GM18861 (cell line): ENCODE results near the gene NPRL2.

ENCODE experiments used
- ATAC-seq: cut with Tn5 transposase; IDR thresholded peaks from one replicate; pipeline ENCODE4 v1.9.1; 2021; ENCODE audit not compliant: unreplicated experiment

Gene NPRL2

DNA sequence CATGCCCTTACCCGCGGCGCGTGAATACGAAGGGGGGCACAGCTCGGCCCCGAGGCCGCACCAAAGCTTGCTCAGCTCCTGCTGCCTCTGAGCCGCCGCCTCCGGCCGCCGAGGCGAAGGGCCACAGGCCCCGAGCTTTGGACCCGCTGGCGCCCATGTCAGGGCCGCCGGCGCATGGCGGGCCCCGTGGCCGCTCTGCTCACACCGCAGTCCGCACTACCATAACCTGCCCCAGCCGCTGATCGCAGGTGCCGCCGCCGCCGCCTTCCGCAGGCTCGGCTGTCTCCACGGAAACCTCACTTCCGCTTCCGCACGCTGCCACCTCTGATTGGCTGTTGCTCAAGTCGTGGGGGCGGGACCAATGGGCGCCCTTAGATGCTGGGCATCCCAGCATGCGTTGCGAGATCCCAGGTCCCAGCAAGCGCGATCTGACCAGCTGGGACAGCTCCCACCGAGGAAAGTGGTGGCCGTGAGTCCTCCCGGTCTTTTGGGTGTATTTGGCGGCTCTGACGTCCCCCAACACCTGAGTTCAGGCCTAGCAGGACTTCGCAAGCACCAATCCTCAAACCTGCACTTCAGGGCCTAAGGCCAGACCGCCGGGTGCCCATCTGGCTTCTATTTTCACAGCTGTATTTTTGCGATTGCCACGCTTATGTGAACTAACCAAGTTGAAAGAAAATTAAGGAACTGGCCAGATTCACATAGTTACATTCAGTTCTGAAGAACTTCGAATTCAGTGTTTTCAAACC is 22.5 kb downstream of the NPRL2 start, which contains the start of gene TUSC2:
Gene TUSC2 (minus strand): TSS at position 281 of the 749 bp plus-strand sequence. CDS start 124 bp downstream, at position 157.
- ATAC-seq = peak; percentile 80

DNA sequence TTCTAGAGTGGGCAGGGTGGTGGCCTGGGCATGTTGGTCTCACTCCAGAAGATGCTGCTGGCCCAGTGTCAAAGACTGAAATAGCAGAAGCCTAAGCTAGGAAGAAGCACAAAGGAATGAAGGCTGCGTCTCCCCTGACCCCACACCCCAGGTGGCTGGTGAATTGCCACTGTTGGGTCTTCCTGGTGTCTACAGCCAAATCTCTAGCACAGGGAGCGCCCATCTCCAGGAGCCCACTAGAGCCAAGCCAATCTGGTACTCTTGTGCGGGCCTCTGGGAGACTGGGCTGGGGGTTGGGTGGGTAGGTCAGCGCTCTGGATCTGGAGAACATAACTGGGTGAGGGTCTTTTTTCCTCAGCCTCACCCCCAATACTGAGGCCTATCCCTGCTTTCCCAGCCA is 23.4 kb downstream of the NPRL2 start:
- no peak for ATAC-seq

DNA sequence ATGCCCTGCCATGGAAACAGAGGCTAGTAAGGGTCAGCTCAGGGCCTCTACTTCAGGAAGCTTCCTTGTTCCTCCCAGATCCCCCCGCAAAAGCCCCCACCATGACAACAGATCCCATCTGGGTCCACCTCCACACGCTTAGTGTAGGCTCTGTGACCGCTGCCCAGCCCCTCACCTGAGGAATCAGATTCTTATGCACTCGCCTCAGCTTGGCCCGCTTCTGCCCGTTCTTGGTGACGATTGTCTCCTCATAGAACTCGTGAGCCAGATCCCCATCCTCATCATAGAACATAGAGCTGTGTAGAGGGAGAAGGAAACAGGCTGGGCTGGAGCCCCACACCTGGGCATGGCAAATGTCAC is 24.4 kb downstream of the NPRL2 start:
- ATAC-seq = no peak

DNA sequence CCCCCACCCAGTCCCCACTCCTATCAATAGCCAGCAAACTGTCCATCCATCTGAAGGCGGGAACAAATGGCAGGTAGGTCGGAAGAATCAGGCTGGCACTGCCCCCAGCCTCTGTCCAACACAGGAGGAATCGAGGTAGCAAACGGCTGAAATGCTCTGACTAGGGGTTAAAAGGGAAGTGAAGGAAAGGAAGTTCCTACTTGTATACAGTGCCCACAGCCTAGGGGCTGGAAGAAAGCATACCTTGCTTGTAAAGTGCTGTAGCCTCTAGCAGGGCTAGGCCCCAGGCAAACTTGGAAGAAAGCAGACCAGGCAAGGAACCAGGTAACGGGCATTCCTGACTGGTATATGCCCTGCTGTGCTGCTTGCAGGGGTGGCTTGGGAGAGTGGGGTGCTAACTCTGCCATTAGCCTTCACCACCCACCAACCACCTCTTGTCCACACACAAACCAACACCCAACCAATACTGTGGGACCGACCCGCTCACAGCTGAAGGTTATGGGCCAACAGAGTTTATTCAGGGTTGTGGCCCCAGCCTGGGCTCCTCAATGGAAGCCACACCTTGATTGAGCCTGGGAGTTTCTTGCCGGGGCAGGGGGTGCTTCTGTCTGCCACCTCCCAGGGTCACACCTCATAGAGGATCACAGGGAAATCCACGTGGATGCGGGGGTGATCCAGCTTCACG is 24.9 kb downstream of the NPRL2 start:
- ATAC-seq = no peak

DNA sequence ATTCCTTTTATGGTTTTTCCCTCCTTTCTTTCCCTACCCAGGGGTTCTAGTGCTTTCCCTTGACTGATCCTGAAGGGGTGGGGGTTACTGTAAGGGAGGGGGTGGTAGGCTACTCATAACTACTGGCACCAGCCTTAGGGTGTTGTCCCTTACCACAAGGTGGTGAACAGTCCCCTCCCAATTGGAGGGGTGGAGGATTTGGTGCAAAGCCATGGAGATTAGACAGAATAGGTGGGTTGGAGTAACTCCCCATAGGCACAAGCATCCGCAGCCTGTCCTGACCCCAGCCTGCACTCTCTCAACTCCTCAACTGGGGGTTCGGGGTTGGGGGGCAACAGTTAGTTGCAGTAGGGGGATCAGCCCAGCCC is 25.5 kb downstream of the NPRL2 start:
- ATAC-seq = no peak

GRCh38 chr3:50324351-50325112 is 26.0 kb downstream of the NPRL2 start:
- ATAC-seq = no peak

DNA sequence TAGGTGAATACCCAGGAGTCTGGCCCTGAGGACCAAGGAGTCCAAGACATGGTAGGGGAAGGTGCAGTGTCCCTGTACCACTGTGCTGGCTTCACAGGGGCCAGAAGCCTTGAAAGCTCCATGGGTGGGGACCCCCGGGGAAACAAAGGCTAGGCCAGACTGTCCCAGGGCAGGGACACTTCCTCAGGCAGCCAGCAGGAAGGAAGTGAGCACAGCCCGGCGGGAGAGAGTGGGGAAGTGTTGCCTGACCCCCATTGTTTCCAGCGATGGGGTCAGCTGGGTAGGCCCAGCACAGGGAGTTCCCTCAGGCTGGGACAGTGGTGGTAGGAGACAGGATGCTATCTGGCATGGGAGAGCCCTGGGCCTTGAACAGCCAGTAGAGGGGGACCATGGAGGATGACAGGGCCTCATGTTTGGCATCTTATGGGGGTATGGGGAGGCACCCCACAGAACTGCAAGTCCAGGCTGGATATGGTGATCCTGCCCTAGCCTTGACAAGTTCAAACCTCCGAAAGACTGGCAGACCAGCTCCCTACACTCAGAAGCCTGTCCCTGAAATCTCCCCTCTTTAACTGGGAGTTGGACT is 26.9 kb downstream of the NPRL2 start:
- no peak for ATAC-seq

DNA sequence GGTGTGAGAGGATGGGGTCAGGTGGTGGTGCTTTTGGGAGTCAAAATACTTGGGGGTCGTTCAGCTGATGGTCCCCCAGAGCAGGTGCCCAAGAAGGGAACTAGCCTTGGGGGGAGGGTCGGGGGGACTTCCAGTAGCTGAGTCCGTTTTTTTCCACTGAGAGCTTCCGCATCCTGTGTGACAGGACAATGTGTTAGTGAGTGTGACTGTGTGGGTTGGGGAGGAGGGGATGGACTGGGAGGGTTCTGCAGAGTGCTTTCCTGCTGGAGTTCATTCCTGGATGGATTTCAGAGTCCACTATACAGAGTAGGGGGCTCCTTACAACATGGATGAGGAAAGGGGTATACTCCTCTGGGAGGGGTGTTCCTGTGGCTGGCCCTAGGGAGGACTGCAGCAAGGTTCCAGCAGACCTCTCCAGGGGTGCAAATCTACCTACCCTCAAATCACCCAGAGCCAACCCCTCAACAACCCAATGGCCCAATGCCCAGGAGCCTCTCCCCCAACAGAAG is 27.4 kb downstream of the NPRL2 start:
- ATAC-seq = no peak

DNA sequence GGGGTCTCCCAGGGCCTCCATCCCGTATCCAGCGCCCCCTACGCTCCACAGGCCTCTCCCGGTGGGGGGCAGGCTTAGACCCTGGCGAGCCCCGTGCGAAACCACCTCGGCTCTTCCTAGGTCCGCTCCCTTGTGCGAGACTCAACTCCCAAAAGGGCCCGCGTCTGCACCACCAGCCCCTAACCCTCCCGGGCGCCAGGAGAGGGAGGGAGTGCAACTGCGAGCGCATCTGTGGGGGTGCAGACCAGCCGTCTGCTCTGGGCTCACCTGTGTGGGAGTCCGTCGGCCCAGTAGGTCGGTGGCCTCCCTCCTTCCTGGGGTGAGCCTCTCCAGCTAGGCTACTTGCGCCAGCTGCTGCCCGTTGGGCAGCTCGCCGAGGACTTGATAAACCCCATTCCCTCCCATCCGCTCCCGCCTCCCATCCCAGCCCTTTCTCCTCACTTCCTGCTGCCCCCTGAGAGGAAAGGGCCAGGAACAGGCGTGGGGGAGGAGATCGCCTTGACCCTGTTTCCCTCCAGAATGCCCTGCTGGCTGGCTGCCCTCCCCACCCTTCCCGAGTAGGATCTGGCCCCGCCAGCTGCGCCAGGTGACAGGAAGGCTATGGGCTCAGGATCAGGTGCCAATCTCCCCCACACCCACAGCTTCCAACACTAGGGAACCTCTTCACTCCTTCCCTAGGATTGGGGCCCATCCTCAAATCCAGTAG is 28.0 kb downstream of the NPRL2 start, which contains the start of gene HYAL2:
Gene HYAL2 (minus strand): TSS at position 360 of the 706 bp plus-strand sequence. CDS start 2,256 bp downstream, outside the sequence.
- ATAC-seq = no peak

GRCh38 chr3:50322115-50322385 is 28.5 kb downstream of the NPRL2 start:
- no peak for ATAC-seq

DNA sequence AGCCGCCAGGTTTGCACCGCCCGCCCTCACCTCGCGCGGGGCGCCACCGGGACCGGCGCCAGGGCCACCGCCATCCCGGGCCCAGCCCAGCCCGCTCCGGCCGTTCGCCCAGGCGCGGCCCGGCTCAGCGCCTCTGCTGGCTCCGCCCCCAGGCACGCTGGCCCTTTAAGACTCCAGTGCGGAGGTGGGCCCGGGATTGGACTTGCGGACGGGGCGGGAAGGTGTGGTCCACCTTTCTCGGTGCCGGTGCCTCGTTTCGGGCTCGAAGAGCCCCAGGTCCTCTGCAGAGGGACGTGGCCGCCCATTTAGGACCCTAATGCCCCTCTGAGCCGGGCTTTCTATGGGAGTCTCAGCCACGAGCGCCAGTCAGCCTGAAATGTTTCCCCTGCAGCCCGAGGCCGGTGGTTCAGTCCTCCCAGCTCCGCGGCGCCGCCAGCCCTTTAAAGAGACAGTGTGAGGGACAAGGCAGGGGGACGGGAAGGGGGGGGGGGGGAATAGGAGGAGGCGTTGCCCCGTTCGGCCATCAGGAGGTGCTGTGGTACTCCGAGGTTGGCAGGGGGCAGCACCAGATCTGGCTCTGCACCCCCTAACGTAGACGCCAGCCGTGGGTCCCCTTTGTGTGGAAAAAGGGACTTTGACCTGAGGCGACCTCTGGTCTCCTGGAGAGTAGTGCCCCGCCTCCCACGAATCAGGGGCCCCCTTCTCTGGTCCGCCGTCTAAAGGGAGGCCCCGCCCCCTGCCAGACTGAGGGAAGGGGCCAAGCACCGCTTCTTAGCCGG is 29.1 kb downstream of the NPRL2 start:
- ATAC-seq = peak; percentile 58

DNA sequence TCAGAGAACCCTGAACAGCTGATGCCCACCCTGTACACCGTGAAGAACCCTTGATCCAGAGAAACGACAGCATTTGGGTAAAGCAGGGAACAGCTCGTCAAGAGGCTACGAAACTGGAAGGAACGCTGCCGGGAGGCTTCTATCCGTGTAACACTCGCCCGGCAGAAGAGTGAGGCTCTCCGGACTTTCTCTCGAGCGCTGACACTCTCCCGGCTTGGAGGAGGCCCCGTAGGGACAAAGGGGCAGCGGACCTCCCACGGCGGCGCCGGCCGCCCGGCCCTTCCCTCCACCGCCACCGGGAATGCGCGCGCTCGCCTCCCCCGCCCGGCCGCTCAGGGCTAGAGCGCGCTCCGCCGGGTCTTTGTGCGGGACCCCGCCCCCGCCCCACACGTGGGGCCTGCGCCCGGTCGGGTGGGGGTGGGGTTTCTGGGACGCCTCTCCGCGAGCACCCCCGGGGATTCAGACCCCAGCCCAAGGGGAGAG is 29.7 kb downstream of the NPRL2 start:
- ATAC-seq = peak; percentile 39

GRCh38 chr3:50319894-50320625 is 30.5 kb downstream of the NPRL2 start:
- no peak for ATAC-seq

DNA sequence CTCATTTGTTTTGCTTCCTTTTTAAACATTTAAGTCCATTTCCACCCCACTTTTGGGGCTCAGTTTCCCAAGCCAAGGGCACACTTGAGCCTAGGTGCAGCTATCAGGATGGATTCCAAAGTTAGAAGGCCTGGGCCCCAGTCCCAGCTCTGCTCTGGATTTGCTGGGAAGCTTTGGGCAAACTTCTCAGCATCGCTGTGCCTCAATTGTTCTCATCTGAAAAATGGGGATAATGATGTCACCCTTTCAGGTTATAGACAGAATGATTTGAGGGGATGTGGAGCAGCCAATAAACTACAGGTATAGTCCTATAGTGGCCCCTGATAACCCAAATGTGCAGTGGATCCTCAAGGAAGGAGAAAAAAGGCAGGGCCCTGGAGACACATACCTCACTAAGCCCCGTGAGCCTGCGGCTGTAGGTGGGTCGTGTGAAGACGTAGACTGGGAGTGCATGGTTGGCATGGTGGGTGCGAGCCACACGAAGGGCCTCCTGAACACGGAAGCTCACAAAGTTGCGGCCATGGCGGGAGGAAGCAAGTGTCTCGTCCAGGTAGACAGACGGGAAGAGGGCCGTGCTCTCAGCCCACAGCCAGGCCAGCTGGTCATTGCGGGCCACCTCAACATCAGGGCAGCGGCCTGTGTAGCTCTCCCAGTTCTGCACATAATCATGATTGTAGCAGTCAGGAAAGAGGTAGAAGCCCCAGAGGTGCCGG is 31.2 kb downstream of the NPRL2 start:
- no peak for ATAC-seq

DNA sequence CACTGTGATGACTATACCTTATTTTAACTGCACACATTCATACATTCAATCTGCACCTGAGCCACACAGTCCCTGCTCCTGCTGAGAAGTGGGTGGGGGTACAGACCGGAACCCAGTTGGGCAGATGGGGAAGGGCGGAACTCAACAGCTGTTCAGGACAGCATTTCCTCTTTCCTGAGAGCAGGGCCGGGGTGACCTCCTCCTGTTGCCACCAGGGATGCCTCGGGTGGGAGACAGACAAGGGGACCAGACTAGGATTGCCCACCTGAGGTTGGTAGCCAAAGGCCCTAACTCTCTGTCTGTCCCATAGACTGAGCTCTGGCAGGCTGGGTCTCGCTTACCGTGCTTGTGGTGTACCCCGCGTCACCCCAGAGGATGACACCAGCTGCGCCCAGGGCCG is 32.0 kb downstream of the NPRL2 start:
- ATAC-seq = no peak

DNA sequence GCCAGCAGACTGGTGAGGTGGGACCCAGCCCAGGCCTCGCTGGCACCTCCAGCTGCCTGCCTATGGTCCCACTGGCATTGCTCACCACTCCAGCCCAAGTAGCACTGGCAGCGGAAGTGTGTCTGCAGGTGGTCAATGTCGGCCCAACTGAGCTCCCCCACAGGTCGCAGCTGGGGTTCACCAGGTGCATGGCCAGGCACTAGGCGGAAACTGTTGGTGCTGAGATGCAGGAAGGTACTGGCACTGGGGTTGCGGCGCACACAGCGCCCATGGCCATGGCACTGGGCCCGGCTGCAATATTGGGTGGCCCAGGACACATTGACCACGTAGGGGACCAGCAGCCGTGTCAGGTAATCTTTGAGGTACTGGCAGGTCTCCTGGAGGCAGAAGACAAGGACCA is 32.4 kb downstream of the NPRL2 start:
- no peak for ATAC-seq

GRCh38 chr3:50317300-50317699 is 33.3 kb downstream of the NPRL2 start:
- no peak for ATAC-seq

DNA sequence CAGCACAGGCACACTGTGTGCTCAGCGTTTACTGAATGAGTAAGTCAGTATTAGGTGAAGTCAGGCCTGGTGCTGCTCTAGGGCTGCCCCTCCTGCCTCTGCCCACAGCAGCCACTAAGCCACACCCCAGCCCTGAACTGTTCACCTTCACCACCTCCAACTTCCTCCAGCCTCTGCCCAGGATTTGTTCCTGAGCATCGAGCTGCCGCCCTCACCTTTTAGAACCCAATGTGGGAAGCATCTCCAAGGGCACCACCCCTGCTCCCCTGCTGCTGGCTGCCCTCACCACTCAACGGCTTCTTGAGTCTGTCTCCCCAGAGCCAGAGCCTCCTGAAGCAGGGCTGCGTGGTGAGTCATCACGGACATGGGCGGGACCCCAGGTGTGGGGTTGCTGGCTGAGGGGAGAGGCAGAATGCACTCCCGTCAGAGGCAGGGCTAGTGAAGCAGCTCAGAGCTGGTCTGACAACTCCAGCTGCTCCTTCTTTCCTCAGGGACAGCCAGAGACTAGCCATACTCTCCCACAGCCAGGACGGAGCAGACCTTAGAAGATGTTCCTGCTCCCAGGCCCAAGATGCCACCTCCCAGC is 33.8 kb downstream of the NPRL2 start:
- ATAC-seq = no peak
